H9 (cell line): ENCODE results near the gene COCH. TPM values are rescaled to one million over a fixed set of nuclear protein-coding genes. Genes with fewer than 3 reads are reported as not detected.

ENCODE experiments used
- DNase-seq: peaks from one replicate; pipeline ENCODE4 v3.0.0-alpha.2; 2017
- H2AFZ ChIP-seq: one replicate; pipeline ENCODE4 v1.6.1; 2013; ENCODE audit warnings: mild to moderate bottlenecking, low read length, control low read depth, moderate library complexity
- H2AK5ac ChIP-seq: 2 replicates; pipeline ENCODE4 v1.6.1; 2013; ENCODE audit warnings: low read length, control low read depth, mixed read lengths; ENCODE audit not compliant: insufficient read length
- H2BK120ac ChIP-seq: one replicate; pipeline ENCODE4 v1.6.1; 2013; ENCODE audit warnings: low read depth, mild to moderate bottlenecking, low read length, control low read depth, inconsistent platforms; ENCODE audit not compliant: poor library complexity, severe bottlenecking
- H2BK12ac ChIP-seq: 2 replicates; pipeline ENCODE4 v1.6.1; 2013; ENCODE audit warnings: low read length, control low read depth, mixed read lengths, low read depth; ENCODE audit not compliant: insufficient read length
- H2BK15ac ChIP-seq: 2 replicates; pipeline ENCODE4 v1.6.1; 2013; ENCODE audit warnings: low read depth, low read length, control low read depth
- H2BK20ac ChIP-seq: one replicate; pipeline ENCODE4 v1.6.1; 2013; ENCODE audit warnings: low read depth, mild to moderate bottlenecking, low read length, control low read depth, inconsistent platforms; ENCODE audit not compliant: poor library complexity, severe bottlenecking
- H2BK5ac ChIP-seq: 2 replicates; pipeline ENCODE4 v1.6.1; 2013; ENCODE audit warnings: low read length, control low read depth, mixed read lengths; ENCODE audit not compliant: insufficient read length
- H3K14ac ChIP-seq: 2 replicates; pipeline ENCODE4 v1.6.1; 2013; ENCODE audit warnings: low read length, control low read depth; ENCODE audit not compliant: insufficient read depth
- H3K18ac ChIP-seq: 2 replicates; pipeline ENCODE4 v1.6.1; 2013; ENCODE audit warnings: low read depth, mild to moderate bottlenecking, mixed read lengths, low read length, control low read depth; ENCODE audit not compliant: insufficient read length
- H3K23ac ChIP-seq: 2 replicates; pipeline ENCODE4 v1.6.1; 2013; ENCODE audit warnings: low read length, control low read depth, mixed read lengths, low read depth; ENCODE audit not compliant: insufficient read length
- H3K23me2 ChIP-seq: 2 replicates; pipeline ENCODE4 v1.6.1; 2013; ENCODE audit warnings: low read depth, mild to moderate bottlenecking, mixed read lengths, low read length, control low read depth; ENCODE audit not compliant: insufficient read length, poor library complexity, severe bottlenecking
- H3K27ac ChIP-seq: 2 replicates; pipeline ENCODE4 v1.5.1; 2013; ENCODE audit warnings: low read length, control low read depth, mixed read lengths, low read depth; ENCODE audit not compliant: insufficient read length
- H3K27me3 ChIP-seq: 2 replicates; pipeline ENCODE4 v1.6.1; 2013; ENCODE audit warnings: low read length, control low read depth, inconsistent platforms; ENCODE audit not compliant: insufficient read depth
- H3K4ac ChIP-seq: 2 replicates; pipeline ENCODE4 v1.6.1; 2013; ENCODE audit warnings: low read depth, mild to moderate bottlenecking, control low read depth, inconsistent platforms, low read length, moderate library complexity
- H3K4me1 ChIP-seq: 2 replicates; pipeline ENCODE4 v1.6.1; 2013; ENCODE audit warnings: low read length, control low read depth, inconsistent platforms; ENCODE audit not compliant: insufficient read depth
- H3K4me2 ChIP-seq: 2 replicates; pipeline ENCODE4 v1.6.1; 2013; ENCODE audit warnings: low read length, control low read depth, mixed read lengths; ENCODE audit not compliant: insufficient read length, insufficient read depth
- H3K56ac ChIP-seq: 2 replicates; pipeline ENCODE4 v1.6.1; 2013; ENCODE audit warnings: low read depth, mild to moderate bottlenecking, mixed read lengths, low read length, control low read depth; ENCODE audit not compliant: insufficient read length
- H3K79me1 ChIP-seq: 2 replicates; pipeline ENCODE4 v1.6.1; 2013; ENCODE audit warnings: low read depth, mild to moderate bottlenecking, moderate library complexity, low read length, control low read depth, inconsistent platforms; ENCODE audit not compliant: insufficient read depth, poor library complexity, severe bottlenecking
- H3K79me2 ChIP-seq: 2 replicates; pipeline ENCODE4 v1.6.1; 2013; ENCODE audit warnings: low read length, control low read depth, inconsistent platforms; ENCODE audit not compliant: insufficient read depth
- H3K9ac ChIP-seq: 2 replicates; pipeline ENCODE4 v1.6.1; 2013; ENCODE audit warnings: low read length, control low read depth, mixed read lengths; ENCODE audit not compliant: insufficient read length; ENCODE audit errors: extremely low read depth
- H3K9me3 ChIP-seq: one replicate; pipeline ENCODE4 v1.6.1; 2013; ENCODE audit warnings: low read depth, low read length, inconsistent platforms; ENCODE audit not compliant: control insufficient read depth
- H3T11ph ChIP-seq: one replicate; pipeline ENCODE4 v1.6.1; 2013; ENCODE audit warnings: mild to moderate bottlenecking, low read length, control low read depth, inconsistent platforms
- H4K20me1 ChIP-seq: one replicate; pipeline ENCODE4 v1.6.1; 2013; ENCODE audit not compliant: control insufficient read depth, insufficient read length, insufficient read depth
- H4K5ac ChIP-seq: 2 replicates; pipeline ENCODE4 v1.6.1; 2013; ENCODE audit warnings: low read depth, mild to moderate bottlenecking, mixed read lengths, low read length, control low read depth; ENCODE audit not compliant: insufficient read length
- H4K8ac ChIP-seq: replicated peaks from 2 replicates; pipeline ENCODE4 v1.6.1; 2013; ENCODE audit warnings: low read length, control low read depth, mixed read lengths, low read depth; ENCODE audit not compliant: insufficient read length
- H4K91ac ChIP-seq: 2 replicates; pipeline ENCODE4 v1.6.1; 2013; ENCODE audit warnings: low read depth, mild to moderate bottlenecking, moderate library complexity, mixed read lengths, low read length, control low read depth; ENCODE audit not compliant: insufficient read length
- H3K27ac Mint-ChIP-seq, 3 experiments: 2 replicates in 2 of 3; 3 replicates in 1 of 3; pipeline ENCODE4 v1.8.0; 2020 to 2021; ENCODE audit warnings: mixed read lengths in 3 of 3, mild to moderate bottlenecking in 1 of 3, moderate library complexity in 1 of 3
- H3K27me3 Mint-ChIP-seq: 2 replicates; pipeline ENCODE4 v1.8.0; 2021; ENCODE audit warnings: low read depth, mild to moderate bottlenecking, moderate library complexity, mixed read lengths
- H3K36me3 Mint-ChIP-seq, 3 experiments: 2 replicates in 2 of 3; 3 replicates in 1 of 3; pipeline ENCODE4 v1.8.0; 2020 to 2021; ENCODE audit warnings: low read depth in 3 of 3, mixed read lengths in 3 of 3; ENCODE audit not compliant: insufficient read depth in 1 of 3
- H3K4me1 Mint-ChIP-seq, 2 experiments: 2 replicates each; pipeline ENCODE4 v1.8.0; 2020; ENCODE audit warnings: mixed read lengths in 2 of 2
- H3K4me3 Mint-ChIP-seq, 2 experiments: 2 replicates in 1 of 2; 3 replicates in 1 of 2; pipeline ENCODE4 v1.8.0; 2020 to 2021; ENCODE audit warnings: mild to moderate bottlenecking in 2 of 2, mixed read lengths in 2 of 2, moderate library complexity in 1 of 2
- H3K9me3 Mint-ChIP-seq, 2 experiments: 2 replicates in 1 of 2; 3 replicates in 1 of 2; pipeline ENCODE4 v1.8.0; 2020; ENCODE audit warnings: mild to moderate bottlenecking in 2 of 2, mixed read lengths in 2 of 2, moderate library complexity in 1 of 2
- CTCF ChIP-seq: fragments of 200-600 bp; sonication (generic); conservative IDR thresholded peaks from 3 replicates; pipeline ENCODE4 v1.8.0; 2021; ENCODE audit warnings: antibody characterized with exemption, mild to moderate bottlenecking
- WGBS: extraction: QIAGEN DNeasy Blood & Tissue Kit; methylation state at CpG from one replicate; pipeline ENCODE4 v1.1.7; 2013; ENCODE audit warnings: missing lambda C conversion rate, low lambda C conversion rate, mixed read lengths; ENCODE audit not compliant: insufficient read length; ENCODE audit errors: extremely low coverage; 5-methylcytosine and 5-hydroxymethylcytosine counted together
- total RNA-seq: library from RNA; stranded (reverse); gene quantifications from 2 replicates; pipeline ENCODE4 v1.2.1, GENCODE V29; 2021

Gene COCH
- total RNA-seq, 1 experiment from 2014 or later, result 25.8 TPM

GRCh38 chr14:30875788-30876053, 1.4 kb downstream of the COCH start:
- Histone ChIP-seq H4K20me1 (no peaks in the 10 kb centered on the region), H3K79me2 (no peaks in the 10 kb centered on the region), H4K91ac (no peak overlapping the region), H2BK120ac (no peak overlapping the region), H3K9ac (no peak overlapping the region), H3T11ph (no peak overlapping the region), H2AFZ (no peak overlapping the region), H3K4me2 (peak overlapping the region; percentile 40), H2AK5ac (no peak overlapping the region), H3K56ac (no peak overlapping the region), H4K5ac (no peak overlapping the region), H3K79me1 (no peaks in the 10 kb centered on the region), H3K4me1 (peaks cover 2% of the 10 kb centered on the region; the same call in 1 of the 2 replicates), H2BK12ac (no peak overlapping the region), H3K9me3 (no peaks in the 10 kb centered on the region), H3K18ac (no peak overlapping the region), H3K27ac (no peak overlapping the region), H3K23ac (no peak overlapping the region), H3K14ac (no peak overlapping the region), H2BK5ac (no peak overlapping the region), H4K8ac (no peak overlapping the region), H3K4ac (no peak overlapping the region), H3K27me3 (peaks cover 21% of the 10 kb centered on the region; the same call in 1 of the 2 replicates), H2BK20ac (no peak overlapping the region), H2BK15ac (no peak overlapping the region), H3K23me2 (peaks cover 17% of the 10 kb centered on the region)
- Mint-ChIP-seq H3K4me1 (peaks cover 30 to 31% of the 10 kb centered on the region in 2 experiments), H3K36me3 (peaks cover 0 to 3% (median 2%) of the 10 kb centered on the region in 3 experiments; a peak in 3 of 7 replicates), H3K27ac (no peak overlapping the region), H3K4me3 (peak overlapping the region; percentile 60 to 75), H3K27me3 (peaks cover 42% of the 10 kb centered on the region), H3K9me3 (no peaks in the 10 kb centered on the region; a peak in 2 of 5 replicates)
- no CpG with 5 or more reads among the region's 9 CpGs for WGBS
- TF ChIP-seq CTCF, result no peak
- no peak for DNase-seq
